GM23248 (cell line): ENCODE measurements around the gene GINS1. TPM values are rescaled to one million over a fixed set of nuclear protein-coding genes. Genes with fewer than 3 reads are reported as not detected.

Experiments used
- DNase-seq: peaks from one replicate; pipeline ENCODE4 v3.0.0-alpha.2; 2015
- H2AFZ ChIP-seq: fragments of 200-600 bp; sonication (generic); 2 replicates; pipeline ENCODE4 v1.6.1; 2016; ENCODE audit warnings: antibody characterized with exemption
- H3F3A ChIP-seq: fragments of 200-600 bp; sonication (generic); 2 replicates; pipeline ENCODE4 v1.6.1; 2016; ENCODE audit warnings: mild to moderate bottlenecking, antibody characterized with exemption, mixed run types; ENCODE audit not compliant: insufficient read depth
- H3K27ac ChIP-seq: fragments of 200-600 bp; sonication (generic); 2 replicates; pipeline ENCODE4 v1.5.1; 2016; ENCODE audit warnings: mild to moderate bottlenecking
- H3K27me3 ChIP-seq: fragments of 200-600 bp; sonication (generic); replicated peaks from 2 replicates; pipeline ENCODE4 v1.6.1; 2016; ENCODE audit warnings: mild to moderate bottlenecking; ENCODE audit not compliant: insufficient read depth
- H3K36me3 ChIP-seq: fragments of 200-600 bp; sonication (generic); 2 replicates; pipeline ENCODE4 v1.6.1; 2016; ENCODE audit warnings: low read depth, mild to moderate bottlenecking
- H3K4me1 ChIP-seq: fragments of 200-600 bp; sonication (generic); 2 replicates; pipeline ENCODE4 v1.6.1; 2016; ENCODE audit warnings: mild to moderate bottlenecking; ENCODE audit not compliant: insufficient read depth
- H3K4me2 ChIP-seq: fragments of 200-600 bp; sonication (generic); one replicate; pipeline ENCODE4 v1.6.1; 2016; ENCODE audit warnings: mild to moderate bottlenecking; ENCODE audit not compliant: unreplicated experiment
- H3K4me3 ChIP-seq: fragments of 200-600 bp; sonication (generic); 2 replicates; pipeline ENCODE4 v1.5.1; 2016; ENCODE audit warnings: mild to moderate bottlenecking
- H3K79me2 ChIP-seq: fragments of 200-600 bp; sonication (generic); 2 replicates; pipeline ENCODE4 v1.6.1; 2016; ENCODE audit warnings: mild to moderate bottlenecking; ENCODE audit not compliant: insufficient read depth
- H3K9ac ChIP-seq: fragments of 200-600 bp; sonication (generic); 2 replicates; pipeline ENCODE4 v1.6.1; 2016; ENCODE audit warnings: mild to moderate bottlenecking
- H3K9me2 ChIP-seq: fragments of 200-600 bp; sonication (generic); 2 replicates; pipeline ENCODE4 v1.6.1; 2016; ENCODE audit warnings: mixed run types, mild to moderate bottlenecking, moderate library complexity; ENCODE audit not compliant: insufficient read depth
- H3K9me3 ChIP-seq: fragments of 200-600 bp; sonication (generic); one replicate; pipeline ENCODE4 v1.6.1; 2017; ENCODE audit warnings: low read depth
- H4K20me1 ChIP-seq: fragments of 200-600 bp; sonication (generic); 2 replicates; pipeline ENCODE4 v1.6.0; 2016; ENCODE audit not compliant: insufficient read depth
- EZH2 ChIP-seq: fragments of 200-600 bp; sonication (generic); IDR thresholded peaks from 2 replicates; pipeline ENCODE4 v1.6.1; 2018; ENCODE audit warnings: antibody characterized with exemption, mild to moderate bottlenecking; ENCODE audit not compliant: insufficient read depth, poor library complexity, severe bottlenecking
- EZH2phosphoT487 ChIP-seq: fragments of 200-600 bp; sonication (generic); IDR thresholded peaks from 2 replicates; pipeline ENCODE4 v1.6.1; 2018; ENCODE audit warnings: antibody characterized with exemption, moderate library complexity, mild to moderate bottlenecking, low read depth; ENCODE audit not compliant: insufficient read depth
- WGBS, 2 experiments: methylation state at CpG; one replicate each; pipeline ENCODE4 v1.1.6; 2015 to 2017; ENCODE audit warnings: low lambda C conversion rate in 2 of 2, low coverage in 1 of 2; ENCODE audit errors: missing lambda C conversion rate in 2 of 2; 5-methylcytosine and 5-hydroxymethylcytosine counted together
- in situ Hi-C: fragments of 300-500 bp; cut with MboI; formaldehyde crosslinking; loops from 2 replicates; pipeline ENCODE4 v1.15.0; 2020
- polyA plus RNA-seq: library from polyadenylated mRNA; unstranded; fragments of >200 nt; fragmentation: Nextera tagmentation; extraction: Ambion mirVana; gene quantifications from 2 replicates; pipeline ENCODE4 v1.2.1, GENCODE V29; 2016
- total RNA-seq: library from RNA; depleted of rRNA; stranded (reverse); fragments of >200 nt; shearing (Covaris generic); gene quantifications from 2 replicates; pipeline ENCODE4 v1.2.3, GENCODE V29; 2014

Gene GINS1
- total and polyA plus RNA-seq, 2 experiments from 2014 or later = 4.4 to 7.5 TPM

DNA sequence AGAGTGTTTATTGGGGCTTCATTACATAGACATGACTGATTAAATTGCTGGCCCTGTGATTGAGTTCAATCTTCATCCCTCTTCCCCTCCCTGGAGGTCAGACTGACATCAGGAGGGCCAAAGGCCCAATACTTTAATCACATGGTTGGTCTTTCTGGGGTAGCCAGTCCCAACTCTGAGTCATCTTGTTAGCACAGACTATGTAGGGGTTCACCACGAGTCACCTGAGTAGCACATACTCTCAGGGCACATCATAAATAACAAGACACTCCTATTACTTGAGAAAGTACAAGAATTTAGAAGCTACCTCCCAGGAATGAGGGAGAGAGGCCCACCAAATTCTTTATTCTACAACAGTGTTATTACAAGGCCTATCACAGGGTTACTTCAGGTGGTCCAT lies 11.3 kb downstream of the GINS1 start:
- in situ Hi-C loops = loop anchor here (25.0 kb wide), 2 partner anchors 269 to 444 kb away; partner anchors contain the start of gene ZNF337
- DNase-seq = peak; percentile 48
- no peak overlapping the region for H3K4me3 ChIP-seq
- peaks cover 9% of the 10 kb centered on the region; the same call in 1 of the 2 replicates for H3K4me1 ChIP-seq
- no peaks in the 10 kb centered on the region for H3K79me2 ChIP-seq
- H3K36me3 ChIP-seq = no peaks in the 10 kb centered on the region
- no peaks in the 10 kb centered on the region for H3K9me3 ChIP-seq
- TF ChIP-seq EZH2 (no peak), EZH2phosphoT487 (no peak)
- no peaks in the 10 kb centered on the region for H4K20me1 ChIP-seq
- H3K9me2 ChIP-seq = no peaks in the 10 kb centered on the region
- H3K4me2 ChIP-seq = no peak overlapping the region
- H2AFZ ChIP-seq = no peak overlapping the region
- H3K27me3 ChIP-seq = no peaks in the 10 kb centered on the region
- no peak overlapping the region for H3K9ac ChIP-seq
- WGBS, 2 experiments = 83 to 91% methylated on average over 1 of the region's 1 CpG
- H3F3A ChIP-seq = no peaks in the 10 kb centered on the region; the same call in 1 of the 2 replicates
- H3K27ac ChIP-seq = no peak overlapping the region

GRCh38 chr20:25421102-25421501 lies 13.6 kb downstream of the GINS1 start:
- H3K27me3 ChIP-seq = no peaks in the 10 kb centered on the region
- in situ Hi-C loops = loop anchor here (10.0 to 25.0 kb wide), 4 partner anchors 54 to 441 kb away; partner anchors contain the start of gene ZNF337
- no peaks in the 10 kb centered on the region; the same call in 1 of the 2 replicates for H3F3A ChIP-seq

GRCh38 chr20:25422032-25422431 lies 14.6 kb downstream of the GINS1 start:
- Histone ChIP-seq H3K27me3 (no peaks in the 10 kb centered on the region), H3K9ac (no peak overlapping the region), H3K79me2 (no peaks in the 10 kb centered on the region), H3K27ac (no peak overlapping the region), H3K4me2 (no peak overlapping the region), H2AFZ (no peak overlapping the region), H3K36me3 (peaks cover 6% of the 10 kb centered on the region; the same call in 1 of the 2 replicates), H4K20me1 (no peaks in the 10 kb centered on the region), H3K9me3 (no peaks in the 10 kb centered on the region), H3F3A (no peaks in the 10 kb centered on the region; the same call in 1 of the 2 replicates), H3K4me3 (no peak overlapping the region), H3K4me1 (peaks cover 9% of the 10 kb centered on the region; the same call in 1 of the 2 replicates), H3K9me2 (no peaks in the 10 kb centered on the region)
- in situ Hi-C loops = loop anchor here (10.0 to 25.0 kb wide), 4 partner anchors 53 to 440 kb away; partner anchors contain the start of gene ZNF337
- no peak for TF ChIP-seq EZH2
- TF ChIP-seq EZH2phosphoT487 = no peak
- 57 to 72% methylated on average over 4 of the region's 4 CpGs for WGBS, 2 experiments
- no peak for DNase-seq

More at GRCh38 chr20:25421102-25421501, 13.6 kb downstream of the GINS1 start:
- TF ChIP-seq EZH2 (no peak), EZH2phosphoT487 (no peak)
- Histone ChIP-seq H3K27ac (no peak overlapping the region), H3K9ac (no peak overlapping the region), H3K79me2 (no peaks in the 10 kb centered on the region), H3K9me3 (no peaks in the 10 kb centered on the region), H2AFZ (no peak overlapping the region), H3K4me3 (no peak overlapping the region), H3K9me2 (no peaks in the 10 kb centered on the region), H4K20me1 (no peaks in the 10 kb centered on the region), H3K36me3 (peaks cover 6% of the 10 kb centered on the region; the same call in 1 of the 2 replicates), H3K4me1 (peaks cover 9% of the 10 kb centered on the region; the same call in 1 of the 2 replicates), H3K4me2 (no peak overlapping the region)
- DNase-seq = peak; percentile 8

DNA sequence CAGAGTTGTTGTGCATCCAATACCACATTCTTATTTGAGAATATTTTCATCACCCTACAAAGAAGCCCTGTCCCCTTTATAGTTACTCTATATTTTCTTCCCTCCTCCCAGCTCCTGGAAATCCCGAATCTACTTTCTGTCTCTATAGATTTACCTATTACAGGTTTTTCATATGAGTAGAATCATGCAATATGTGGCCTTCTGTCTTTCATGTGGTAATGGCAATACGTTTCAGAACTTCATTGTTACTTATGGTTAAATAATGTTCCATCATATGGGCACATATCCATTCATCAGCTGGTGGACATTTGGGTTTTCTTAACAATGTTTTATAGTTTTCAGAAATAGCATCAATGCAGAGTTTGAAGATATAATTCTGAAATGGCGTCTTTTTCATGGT lies 17.1 kb downstream of the GINS1 start:
- peaks cover 6% of the 10 kb centered on the region; the same call in 1 of the 2 replicates for H3K36me3 ChIP-seq
- WGBS, 2 experiments = 98 to 99% methylated on average over 3 of the region's 3 CpGs
- TF ChIP-seq EZH2phosphoT487 (no peak), EZH2 (no peak)
- no peak overlapping the region for H3K27ac ChIP-seq
- H3K4me1 ChIP-seq = no peaks in the 10 kb centered on the region
- no peak overlapping the region for H2AFZ ChIP-seq
- no peaks in the 10 kb centered on the region for H3K27me3 ChIP-seq
- no peak for DNase-seq
- H3K79me2 ChIP-seq = no peaks in the 10 kb centered on the region
- H3K9ac ChIP-seq = no peak overlapping the region
- in situ Hi-C loops = loop anchor here (10.0 to 25.0 kb wide), 4 partner anchors 50 to 438 kb away; partner anchors contain the start of gene ZNF337
- no peaks in the 10 kb centered on the region; the same call in 1 of the 2 replicates for H3F3A ChIP-seq
- no peak overlapping the region for H3K4me2 ChIP-seq
- H3K9me3 ChIP-seq = no peaks in the 10 kb centered on the region
- no peaks in the 10 kb centered on the region for H4K20me1 ChIP-seq
- no peak overlapping the region for H3K4me3 ChIP-seq
- H3K9me2 ChIP-seq = no peaks in the 10 kb centered on the region

GRCh38 chr20:25437153-25437581 lies 29.7 kb downstream of the GINS1 start:
- H3K4me3 ChIP-seq = no peak overlapping the region
- H3K27me3 ChIP-seq = no peaks in the 10 kb centered on the region
- no peaks in the 10 kb centered on the region for H3K9me3 ChIP-seq
- H3K4me1 ChIP-seq = no peaks in the 10 kb centered on the region
- H4K20me1 ChIP-seq = no peaks in the 10 kb centered on the region
- no peaks in the 10 kb centered on the region; the same call in 1 of the 2 replicates for H3K36me3 ChIP-seq
- no peak overlapping the region for H3K4me2 ChIP-seq
- no peaks in the 10 kb centered on the region for H3F3A ChIP-seq
- peak; percentile 38 for DNase-seq
- TF ChIP-seq EZH2 (no peak), EZH2phosphoT487 (no peak)
- 55 to 68% methylated on average over 4 of the region's 4 CpGs for WGBS, 2 experiments
- no peaks in the 10 kb centered on the region for H3K79me2 ChIP-seq
- H3K27ac ChIP-seq = no peak overlapping the region
- peak overlapping the region; percentile 39; the same call in 1 of the 2 replicates for H2AFZ ChIP-seq
- in situ Hi-C loops = no loop called here
- H3K9ac ChIP-seq = no peak overlapping the region
- H3K9me2 ChIP-seq = no peaks in the 10 kb centered on the region
